ENCODE measurements around the gene STXBP5L.

The STXBP5L gene

GRCh38 chr3:121232309-121233225 is 324.6 kb downstream of the STXBP5L start:
- in situ Hi-C loops (cut with MboI; ENCODE audit: low sequenced_read_pairs, unreplicated experiment) = no loop called here
- DNase-seq (ENCODE audit: low spot score) = no peak
- TF ChIP-seq CTCF (IDR thresholded peaks at IDR 0.05; ENCODE audit: borderline replicate concordance, control extremely low read depth, extremely low read depth, insufficient read depth, missing control alignments) = no peak

GRCh38 chr3:121243208-121243607 is 335.2 kb downstream of the STXBP5L start:
- in situ Hi-C loops (cut with MboI; ENCODE audit: low sequenced_read_pairs, unreplicated experiment) = no loop called here
- DNase-seq (ENCODE audit: low spot score) = no peak
- no peak for TF ChIP-seq CTCF (IDR thresholded peaks at IDR 0.05; ENCODE audit: borderline replicate concordance, control extremely low read depth, extremely low read depth, insufficient read depth, missing control alignments)

GRCh38 chr3:121252676-121253075 is 344.7 kb downstream of the STXBP5L start:
- TF ChIP-seq CTCF (IDR thresholded peaks at IDR 0.05; ENCODE audit: borderline replicate concordance, control extremely low read depth, extremely low read depth, insufficient read depth, missing control alignments) = no peak
- no peak for DNase-seq (ENCODE audit: low spot score)
- in situ Hi-C loops (cut with MboI; ENCODE audit: low sequenced_read_pairs, unreplicated experiment) = no loop called here

GRCh38 chr3:121269389-121269788 is 361.4 kb downstream of the STXBP5L start:
- no peak for TF ChIP-seq CTCF (IDR thresholded peaks at IDR 0.05; ENCODE audit: borderline replicate concordance, control extremely low read depth, extremely low read depth, insufficient read depth, missing control alignments)
- in situ Hi-C loops (cut with MboI; ENCODE audit: low sequenced_read_pairs, unreplicated experiment) = no loop called here
- DNase-seq (ENCODE audit: low spot score) = no peak

GRCh38 chr3:121274411-121274810 is 366.4 kb downstream of the STXBP5L start:
- TF ChIP-seq CTCF (IDR thresholded peaks at IDR 0.05; ENCODE audit: borderline replicate concordance, control extremely low read depth, extremely low read depth, insufficient read depth, missing control alignments) = no peak
- in situ Hi-C loops (cut with MboI; ENCODE audit: low sequenced_read_pairs, unreplicated experiment) = no loop called here
- DNase-seq (ENCODE audit: low spot score) = no peak

- no peak for TF ChIP-seq CTCF (IDR thresholded peaks at IDR 0.05; ENCODE audit: borderline replicate concordance, control extremely low read depth, extremely low read depth, insufficient read depth, missing control alignments)
- in situ Hi-C loops (cut with MboI; ENCODE audit: low sequenced_read_pairs, unreplicated experiment) = no loop called here
- DNase-seq (ENCODE audit: low spot score) = no peak
These were observed 387.4 kb downstream of the STXBP5L start for GRCh38 chr3:121295452-121295851.

Data from GM13976 (cell line).